Hippocampal formation (tissue), 2 donors: ENCODE data around the gene TMEM108.

Experiments
- DNase-seq, 2 donors: peaks; one replicate each; lab custom pipeline; 2025; lab: John Stamatoyannopoulos, UW

TMEM108 gene

DNA sequence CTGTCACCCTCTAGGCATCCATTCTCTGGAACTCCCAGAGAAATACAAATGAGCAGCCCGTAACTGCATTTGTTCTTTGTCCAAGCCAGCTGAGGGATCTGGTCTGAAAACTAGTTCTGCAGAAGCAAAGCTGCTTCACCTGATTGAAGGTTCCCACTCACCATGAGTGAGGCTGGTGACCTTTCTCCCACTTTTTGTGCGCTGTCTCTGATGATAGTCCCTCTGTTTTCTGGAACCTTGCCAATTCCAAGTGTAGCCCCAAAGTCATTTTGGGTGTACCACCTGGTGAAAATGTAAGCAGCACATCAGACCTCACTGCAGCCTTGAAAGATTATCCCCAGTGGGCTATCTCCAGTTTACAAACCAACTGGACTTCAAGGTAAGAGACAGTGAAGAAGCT lies 322.3 kb downstream of the TMEM108 start:
- no peak for DNase-seq

DNA sequence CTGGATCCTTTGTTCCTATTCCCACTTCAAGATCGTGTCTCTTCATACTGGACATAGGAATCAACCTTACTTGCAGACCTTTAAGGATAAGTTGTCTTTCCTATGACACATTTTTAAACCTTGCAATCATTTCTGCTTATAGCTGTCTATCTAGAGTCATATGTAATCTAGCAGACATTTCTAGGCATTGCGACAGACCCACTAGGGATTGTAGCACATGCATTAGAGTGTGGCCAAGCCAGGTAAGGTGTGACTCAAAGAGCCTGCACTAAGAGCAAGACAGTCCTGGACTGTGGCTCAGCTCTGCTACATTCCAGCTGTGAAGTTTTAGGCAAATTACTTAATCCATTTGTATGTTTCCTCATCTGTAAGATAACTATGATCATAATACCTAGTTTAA lies 322.8 kb downstream of the TMEM108 start:
- DNase-seq = no peak

DNA sequence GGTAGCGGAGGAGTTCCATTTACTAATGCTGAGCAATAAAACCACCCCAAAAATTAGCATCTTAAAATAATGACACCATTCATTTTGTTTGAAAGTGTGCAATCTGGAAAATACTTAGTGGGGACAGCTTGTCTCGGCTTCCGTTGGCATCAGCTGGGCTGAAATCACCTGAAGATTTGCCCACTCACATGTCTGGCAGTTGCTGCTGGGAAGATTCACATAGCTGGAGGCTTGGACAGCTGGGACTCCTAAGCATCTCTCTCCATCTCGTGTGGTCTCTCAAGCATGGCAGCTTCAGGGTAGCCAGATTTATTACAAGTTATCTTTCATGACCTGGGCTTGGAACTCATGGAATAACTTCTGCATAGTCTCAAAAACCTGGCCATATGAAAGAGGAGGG lies 323.2 kb downstream of the TMEM108 start:
- no peak for DNase-seq

DNA sequence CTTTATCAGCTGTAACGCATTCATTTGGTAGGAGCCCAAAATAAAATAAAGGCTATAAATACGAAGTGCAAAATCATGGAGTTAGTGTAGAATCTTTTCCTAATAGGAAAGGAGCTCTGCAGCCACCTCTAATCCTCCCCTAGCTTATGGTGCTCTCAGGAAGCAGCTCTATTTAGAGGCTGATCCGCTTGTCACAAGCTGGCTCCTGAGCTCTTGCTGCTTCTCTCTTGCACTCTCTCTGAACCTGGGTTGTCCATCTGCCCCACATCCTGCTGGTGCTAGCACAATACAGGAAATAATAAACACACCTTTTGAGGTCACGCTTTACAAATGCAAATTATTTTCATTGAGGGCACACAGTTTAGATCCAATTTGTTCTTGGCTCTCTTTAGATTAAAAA lies 324.3 kb downstream of the TMEM108 start:
- DNase-seq = no peak

DNA sequence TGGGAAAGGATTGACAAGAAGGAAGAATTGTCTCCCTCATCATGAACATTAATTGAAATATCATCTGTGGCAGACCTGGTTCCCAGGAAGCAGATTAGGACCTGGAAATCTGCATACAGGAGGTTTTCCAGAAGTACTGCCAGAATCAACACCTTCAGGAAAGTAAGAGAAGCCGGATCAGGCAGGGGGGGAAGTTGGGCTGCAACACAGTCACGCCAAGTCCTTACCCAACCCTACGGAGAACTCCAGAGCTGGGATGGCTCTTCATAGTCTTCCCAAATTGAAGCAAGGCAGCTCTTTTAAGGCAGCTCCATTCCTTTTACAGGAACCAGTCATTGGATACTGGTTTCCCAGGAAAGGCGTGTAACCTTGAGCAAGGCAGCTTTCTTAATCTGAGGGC lies 326.5 kb downstream of the TMEM108 start:
- DNase-seq = no peak

DNA sequence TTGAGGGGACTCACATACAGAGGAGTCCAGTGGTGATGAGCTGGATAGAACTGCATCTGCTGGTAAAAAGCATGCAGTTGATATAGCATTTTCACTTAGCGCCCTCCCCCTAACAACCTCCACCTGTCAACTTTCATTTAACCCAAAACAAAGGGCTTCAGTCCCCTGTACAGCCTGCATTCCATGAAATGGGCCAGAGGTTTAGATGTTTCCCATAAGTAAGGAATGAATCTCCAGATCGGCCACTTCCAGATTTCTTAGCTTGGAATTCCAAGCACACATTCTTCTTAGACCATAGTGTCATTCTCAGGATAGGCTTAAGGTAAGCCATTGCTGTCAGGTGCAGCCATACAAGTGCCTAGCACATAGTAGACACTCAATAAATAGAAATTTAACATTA lies 328.7 kb downstream of the TMEM108 start:
- DNase-seq = no peak

DNA sequence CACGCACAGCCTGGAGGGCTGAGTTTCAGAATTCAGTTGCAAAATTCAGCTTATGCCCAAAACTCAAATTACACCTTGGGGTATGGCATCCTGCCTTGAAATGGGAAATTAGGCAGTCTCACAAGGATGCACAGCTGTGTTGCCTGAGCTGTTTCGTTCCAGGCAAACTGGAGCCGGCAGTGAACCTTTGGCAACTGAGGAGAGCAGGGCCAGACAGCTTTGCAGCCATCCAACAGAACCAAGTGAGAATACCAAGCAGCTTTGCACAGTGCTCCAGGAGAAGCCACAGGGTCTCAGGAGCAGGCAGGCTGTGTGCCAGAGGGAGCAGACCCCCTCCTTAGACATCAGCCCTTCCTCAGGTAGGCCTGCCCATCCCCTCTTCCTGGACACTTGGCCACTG lies 329.2 kb downstream of the TMEM108 start:
- no peak for DNase-seq

DNA sequence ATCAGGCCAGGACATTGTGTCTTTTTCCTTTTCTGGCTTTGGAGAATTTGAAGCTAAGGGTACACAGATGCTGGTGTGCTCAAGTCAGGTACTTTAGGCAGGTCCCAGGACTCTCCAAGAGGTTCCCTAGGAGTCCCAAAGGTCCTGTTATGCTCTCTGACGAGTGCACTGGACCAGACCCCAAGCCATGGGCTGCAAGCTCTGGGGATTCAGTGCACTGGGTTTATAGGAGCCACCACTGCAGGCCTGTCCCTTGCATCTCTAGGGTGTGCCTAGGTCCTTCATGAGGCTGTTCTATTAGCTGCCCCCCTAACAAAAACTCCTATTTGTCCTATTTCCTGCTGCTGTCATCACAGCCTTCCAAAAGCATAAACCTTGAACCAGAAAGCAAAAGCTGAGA lies 329.8 kb downstream of the TMEM108 start:
- no peak for DNase-seq

DNA sequence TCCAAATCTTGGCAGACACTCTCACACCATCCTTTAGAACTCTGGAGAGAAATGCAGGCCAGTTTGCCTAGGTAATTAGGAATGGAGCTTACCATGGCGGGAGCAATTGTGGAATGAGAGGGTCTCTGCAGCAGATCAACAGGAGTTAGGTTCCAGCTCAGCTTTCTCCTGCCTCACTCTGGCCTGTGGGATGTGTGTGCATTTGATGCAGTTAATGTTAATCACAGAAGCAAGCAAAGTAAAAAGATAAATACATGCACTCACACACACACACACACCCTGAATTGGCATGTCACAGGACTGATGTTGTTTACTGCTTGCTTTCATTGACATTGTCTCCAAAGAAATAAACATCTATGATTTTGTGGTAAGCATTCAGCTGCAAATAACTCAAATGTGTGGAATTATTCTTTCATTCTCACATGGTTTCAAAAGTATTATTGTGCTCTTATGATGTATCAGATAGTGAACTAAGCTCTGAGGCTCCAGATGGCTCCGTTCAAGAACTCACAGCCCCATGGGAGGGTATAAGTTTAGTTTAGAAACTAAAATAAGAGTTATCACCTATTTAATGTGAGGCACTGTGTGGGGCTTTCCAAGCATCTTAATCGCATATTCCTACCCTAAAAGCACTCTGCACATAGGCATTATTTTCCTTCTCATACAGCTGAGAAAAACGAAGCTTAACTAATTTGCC lies 330.3 kb downstream of the TMEM108 start:
- DNase-seq = no peak

DNA sequence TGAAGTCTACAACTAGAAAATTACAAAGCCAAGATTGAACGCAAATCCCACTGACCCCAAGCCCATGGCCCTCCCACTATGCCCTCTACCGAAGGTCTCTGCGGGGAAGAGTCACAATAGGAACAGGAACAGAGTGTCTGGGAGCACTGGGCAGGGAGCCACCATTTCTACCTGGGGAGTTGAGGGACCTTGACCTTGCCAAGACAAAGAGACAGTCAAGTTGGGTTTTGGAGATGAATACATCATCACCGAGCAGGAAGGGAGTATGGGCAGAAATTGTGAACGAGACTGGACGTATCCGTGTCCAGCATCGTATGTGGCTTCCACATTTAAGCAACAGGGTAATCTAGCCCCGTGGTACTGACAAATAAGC lies 330.9 kb downstream of the TMEM108 start:
- no peak for DNase-seq

DNA sequence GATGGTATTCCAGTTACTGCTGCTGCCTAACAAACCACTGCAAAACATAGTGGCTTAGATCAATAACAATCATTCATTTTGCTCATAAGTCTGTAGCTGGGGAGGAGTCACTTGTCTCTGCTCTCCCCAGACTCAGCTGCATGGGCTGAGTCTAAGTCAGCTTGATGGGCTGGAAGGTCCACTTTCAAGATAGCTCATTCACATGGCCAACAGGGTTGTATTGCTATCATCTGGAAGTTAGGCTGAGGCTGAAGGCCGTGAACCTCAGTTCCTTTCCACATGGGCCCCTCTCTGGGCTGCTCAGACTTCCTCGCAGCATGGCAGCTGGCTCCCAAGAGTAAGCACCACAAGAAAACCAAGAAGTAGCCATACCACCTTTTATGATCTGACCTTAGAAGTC lies 333.0 kb downstream of the TMEM108 start:
- no peak for DNase-seq

DNA sequence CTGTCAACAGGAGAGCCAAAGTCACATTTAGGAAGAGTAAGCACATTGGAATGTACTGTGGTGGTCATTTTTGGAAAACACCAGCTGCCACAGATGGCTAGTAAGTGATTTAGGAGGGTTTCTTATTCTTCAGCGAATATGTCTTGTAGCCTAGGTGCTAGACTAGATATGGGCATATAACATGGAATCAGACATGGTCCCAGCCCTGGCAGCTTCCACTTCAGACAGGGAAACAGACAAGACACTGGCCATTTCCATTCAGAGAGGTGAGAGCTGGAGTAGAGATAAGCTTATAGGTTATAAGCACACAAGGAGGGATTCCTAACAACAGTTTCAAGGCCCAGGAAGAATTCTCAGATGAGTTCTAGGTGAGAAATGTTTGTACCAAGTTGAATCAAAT lies 333.5 kb downstream of the TMEM108 start:
- no peak for DNase-seq

DNA sequence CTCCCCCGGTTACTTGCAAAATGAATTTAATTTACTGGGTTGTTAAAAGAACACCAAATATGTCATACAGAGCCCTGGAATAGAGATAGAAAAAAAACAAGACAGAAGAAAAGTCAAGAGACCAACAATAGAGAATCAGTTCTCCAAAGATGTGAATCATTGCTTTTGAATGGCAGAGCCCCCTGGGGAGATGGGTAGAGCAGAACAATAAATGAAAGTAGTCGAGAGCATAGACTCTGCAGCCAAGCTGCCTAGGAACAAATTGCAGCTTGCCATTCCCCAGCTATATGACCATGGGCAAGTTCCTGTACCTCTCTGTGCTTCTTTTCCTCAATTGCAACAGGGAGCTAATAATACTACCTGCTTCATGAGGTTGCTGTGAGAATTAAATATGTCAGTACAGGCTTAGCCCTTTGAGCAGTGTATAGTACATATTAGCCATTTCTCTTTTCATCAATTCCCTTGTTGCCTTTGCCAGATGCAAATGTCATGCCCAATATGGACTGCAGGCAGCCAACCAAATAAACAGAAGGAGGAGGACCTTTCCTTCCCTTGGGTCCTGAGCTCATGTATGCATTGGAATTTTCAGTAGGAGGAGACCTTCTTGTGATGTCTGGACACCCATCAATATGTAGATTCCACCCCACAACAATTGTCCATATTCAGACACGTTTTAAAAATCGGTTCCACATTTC lies 336.7 kb downstream of the TMEM108 start:
- no peak for DNase-seq

DNA sequence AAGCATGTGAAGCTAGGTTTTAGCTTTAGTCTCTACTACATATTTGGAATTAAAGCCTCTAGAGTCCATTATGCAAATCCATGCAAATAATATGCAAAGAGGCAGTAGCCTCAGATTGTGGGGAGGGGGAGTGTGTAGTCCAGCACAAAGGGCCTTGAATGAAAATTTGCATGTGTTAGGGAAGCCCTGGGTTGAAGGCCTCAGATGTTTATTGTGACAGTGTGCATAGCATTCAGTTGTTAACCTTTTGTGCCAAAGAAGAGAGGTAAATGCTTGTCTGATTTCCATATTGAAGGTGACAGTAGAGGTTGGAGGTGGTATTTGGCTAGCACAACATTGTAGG lies 337.2 kb downstream of the TMEM108 start:
- no peak for DNase-seq

DNA sequence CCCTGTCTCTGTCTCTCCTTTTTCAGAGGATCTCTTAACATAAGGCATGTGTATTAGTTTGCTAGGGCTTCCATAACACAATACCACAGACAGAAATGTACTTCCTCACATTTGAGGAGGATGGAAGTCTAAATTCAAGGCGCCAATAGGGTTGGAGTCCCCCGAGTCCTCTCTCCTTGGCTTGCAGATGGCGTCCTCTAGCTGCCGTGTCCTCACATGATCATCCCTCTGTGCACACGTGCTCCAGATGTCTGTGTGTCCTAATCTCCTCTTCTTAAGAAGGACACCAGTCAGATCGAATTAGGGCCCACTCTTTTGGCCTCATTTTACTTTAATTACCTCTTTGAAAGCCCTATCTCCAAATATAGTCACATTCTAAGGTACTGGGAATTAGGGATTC lies 338.6 kb downstream of the TMEM108 start:
- no peak for DNase-seq

DNA sequence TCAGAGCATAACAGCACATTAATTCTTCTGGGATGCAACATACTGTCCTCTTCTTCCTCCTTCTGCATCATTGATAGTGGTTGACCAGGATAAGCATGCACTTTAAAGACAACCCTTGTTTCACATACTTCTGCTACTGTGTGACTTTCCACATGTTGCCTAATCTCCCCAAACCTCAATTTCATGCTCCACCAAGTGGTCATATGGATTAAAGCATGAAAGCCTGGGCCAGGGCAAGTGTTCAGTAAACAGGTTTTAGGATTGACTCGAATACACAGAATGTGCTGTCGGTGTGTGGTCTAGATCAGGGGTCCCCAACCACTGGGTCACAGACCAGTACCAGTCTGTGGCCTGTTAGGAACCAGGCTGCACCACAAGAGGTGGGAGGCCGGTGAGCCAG lies 339.2 kb downstream of the TMEM108 start:
- DNase-seq = peak in 1 of 2 donors; percentile 49

DNA sequence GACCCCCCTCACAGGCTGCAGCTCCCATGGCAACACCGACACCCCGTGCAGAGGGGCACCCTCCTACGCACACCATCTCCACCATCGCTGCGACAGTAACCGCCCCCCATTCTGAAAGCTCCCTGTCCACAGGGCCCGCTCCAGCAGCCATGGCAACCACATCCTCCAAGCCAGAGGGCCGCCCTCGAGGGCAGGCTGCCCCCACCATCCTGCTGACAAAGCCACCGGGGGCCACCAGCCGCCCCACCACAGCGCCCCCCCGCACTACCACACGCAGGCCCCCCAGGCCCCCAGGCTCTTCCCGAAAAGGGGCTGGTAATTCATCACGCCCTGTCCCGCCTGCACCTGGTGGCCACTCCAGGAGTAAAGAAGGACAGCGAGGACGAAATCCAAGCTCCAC lies 341.7 kb downstream of the TMEM108 start:
- DNase-seq = no peak

DNA sequence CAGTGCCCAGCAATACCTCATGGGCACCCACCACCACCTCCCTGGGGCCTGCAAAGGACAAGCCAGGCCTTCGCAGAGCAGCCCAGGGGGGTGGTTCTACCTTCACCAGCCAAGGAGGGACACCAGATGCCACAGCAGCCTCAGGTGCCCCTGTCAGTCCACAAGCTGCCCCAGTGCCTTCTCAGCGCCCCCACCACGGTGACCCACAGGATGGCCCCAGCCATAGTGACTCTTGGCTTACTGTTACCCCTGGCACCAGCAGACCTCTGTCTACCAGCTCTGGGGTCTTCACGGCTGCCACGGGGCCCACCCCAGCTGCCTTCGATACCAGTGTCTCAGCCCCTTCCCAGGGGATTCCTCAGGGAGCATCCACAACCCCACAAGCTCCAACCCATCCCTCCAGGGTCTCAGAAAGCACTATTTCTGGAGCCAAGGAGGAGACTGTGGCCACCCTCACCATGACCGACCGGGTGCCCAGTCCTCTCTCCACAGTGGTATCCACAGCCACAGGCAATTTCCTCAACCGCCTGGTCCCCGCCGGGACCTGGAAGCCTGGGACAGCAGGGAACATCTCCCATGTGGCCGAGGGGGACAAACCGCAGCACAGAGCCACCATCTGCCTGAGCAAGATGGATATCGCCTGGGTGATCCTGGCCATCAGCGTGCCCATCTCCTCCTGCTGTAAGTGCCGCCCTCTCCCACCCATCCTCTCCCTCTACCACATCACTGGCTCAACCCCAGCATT lies 342.5 kb downstream of the TMEM108 start:
- DNase-seq = no peak

DNA sequence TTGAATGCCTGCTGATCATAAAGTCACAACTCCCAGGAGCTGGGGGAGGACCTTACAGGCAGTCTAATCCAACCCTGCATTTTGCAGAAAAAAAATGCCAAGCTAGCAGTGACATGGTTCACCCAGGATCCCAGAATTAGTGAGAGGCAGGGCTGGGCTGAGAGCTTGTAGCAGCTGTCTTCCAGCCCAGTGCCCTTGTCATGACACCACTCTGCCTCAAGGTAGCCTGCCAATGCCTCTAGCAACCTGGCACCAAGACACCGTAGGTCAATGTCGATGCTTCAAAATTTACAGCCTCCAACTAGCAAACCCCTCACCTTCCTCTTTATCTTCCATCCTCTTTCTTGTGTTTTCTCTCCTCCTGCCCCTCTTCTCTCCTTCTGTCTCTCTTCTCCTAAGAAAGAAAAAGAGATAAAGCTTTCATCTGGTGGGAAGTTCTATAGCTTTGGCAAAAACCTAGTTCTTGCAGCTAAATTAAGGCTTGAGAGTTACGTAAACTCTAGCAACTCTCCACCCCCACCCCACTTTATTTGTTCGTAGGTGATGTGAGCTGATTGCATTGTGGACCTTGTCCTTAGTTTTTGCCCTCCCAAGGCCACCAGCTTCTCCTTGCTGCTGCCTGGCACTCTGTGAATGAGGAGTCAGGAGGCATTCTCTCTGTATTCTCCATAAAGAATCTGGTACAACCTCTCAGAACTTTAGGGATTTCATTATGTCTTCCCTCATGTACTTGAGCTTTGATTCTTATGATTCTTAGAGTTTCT lies 343.3 kb downstream of the TMEM108 start:
- no peak for DNase-seq

DNA sequence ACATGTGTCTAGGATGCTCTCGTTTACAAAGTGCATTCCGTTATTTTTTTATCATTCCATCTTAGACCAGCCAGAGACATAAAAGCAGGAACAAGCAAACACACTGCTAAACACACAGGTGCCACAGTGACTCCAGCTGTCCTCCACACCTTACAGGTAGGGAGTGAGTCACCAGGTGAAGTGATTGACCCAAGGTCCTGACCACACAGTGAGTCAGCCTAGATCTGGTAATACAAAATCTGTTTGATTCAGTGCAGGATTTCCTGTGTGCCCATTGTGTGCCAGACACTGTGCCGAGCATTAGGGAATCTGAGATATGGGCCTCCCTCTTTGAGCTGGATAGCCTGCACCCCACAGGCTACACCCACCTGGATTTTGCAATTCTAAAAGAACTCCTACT lies 345.0 kb downstream of the TMEM108 start:
- no peak for DNase-seq

DNA sequence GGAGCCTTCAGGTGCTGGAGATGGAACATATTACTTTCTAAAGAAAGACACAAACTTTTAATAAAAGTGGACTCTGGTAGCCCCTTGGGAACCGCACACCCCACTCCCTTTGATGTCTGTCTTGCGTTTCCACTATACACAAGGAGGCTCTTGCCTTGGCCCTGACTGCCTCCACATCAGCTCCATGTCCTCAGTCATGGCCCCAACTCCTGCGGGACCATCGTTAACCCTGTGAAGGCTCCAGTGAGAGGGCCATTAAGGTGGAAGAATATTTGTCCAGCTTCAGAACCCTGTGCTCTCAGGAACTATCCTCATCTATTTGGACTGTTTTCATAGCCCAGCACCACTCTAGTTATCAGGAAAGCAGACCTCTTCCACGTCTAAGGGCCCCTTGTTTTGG lies 345.6 kb downstream of the TMEM108 start:
- no peak for DNase-seq

DNA sequence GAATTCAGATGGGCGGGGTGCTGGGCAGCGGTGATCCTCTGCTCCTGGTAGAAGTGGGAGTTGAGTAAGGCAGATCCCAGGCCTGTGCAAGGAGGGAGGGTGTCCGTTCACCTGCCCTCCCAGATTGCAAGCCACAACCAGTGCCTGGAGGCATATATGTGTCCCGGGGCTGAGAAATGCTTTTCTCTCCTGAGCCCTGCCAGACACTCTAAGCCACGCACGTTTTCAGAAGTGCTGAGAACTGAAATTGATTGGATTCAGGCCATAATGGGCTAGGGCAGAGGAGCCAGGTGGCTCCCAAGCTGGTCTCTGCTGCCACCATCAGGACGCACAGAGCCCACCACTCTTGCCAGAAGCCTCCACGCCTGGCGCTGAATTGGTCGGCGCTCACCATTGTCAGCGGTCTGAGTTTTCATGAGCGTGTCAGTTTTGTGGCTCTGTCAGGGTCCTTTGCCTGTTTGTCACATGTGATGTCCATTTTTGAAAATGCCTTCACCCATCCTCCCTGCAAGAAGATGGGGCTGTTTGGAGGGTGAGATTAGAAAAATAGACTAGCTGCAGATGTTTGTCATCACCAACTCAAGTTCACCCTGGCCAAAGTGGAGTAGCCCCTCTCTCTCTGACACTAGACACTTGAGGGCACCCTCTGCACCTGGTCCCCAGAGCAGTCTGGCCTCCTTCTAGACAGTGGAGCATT lies 346.3 kb downstream of the TMEM108 start:
- DNase-seq = peak; percentile 42 to 44
